Fibroblast of lung (primary cell): ENCODE measurements around the gene IGF2BP2. TPM values are rescaled to one million over a fixed set of nuclear protein-coding genes. Genes with fewer than 3 reads are reported as not detected.

Source experiments
- DNase-seq, 2 donors: peaks; one replicate each; pipeline versions ENCODE4 v3.0.0 to v3.0.0-alpha.2; 2010; ENCODE audit warnings: low read depth in 2 of 2
- H2AFZ ChIP-seq: 2 replicates; pipeline ENCODE4 v1.5.1; 2012; ENCODE audit warnings: low read length, control low read depth, inconsistent platforms
- H3K27ac ChIP-seq: 2 replicates; pipeline ENCODE4 v1.5.1; 2011; ENCODE audit warnings: low read length, control low read depth; ENCODE audit not compliant: insufficient read depth
- H3K27me3 ChIP-seq: 2 replicates; pipeline ENCODE4 v1.5.1; 2011; ENCODE audit warnings: mild to moderate bottlenecking, low read length; ENCODE audit not compliant: control insufficient read depth, insufficient read depth
- H3K36me3 ChIP-seq: 2 replicates; pipeline ENCODE4 v1.5.1; 2011; ENCODE audit warnings: low read length; ENCODE audit not compliant: control insufficient read depth, insufficient read depth
- H3K4me1 ChIP-seq: 2 replicates; pipeline ENCODE4 v1.5.1; 2011; ENCODE audit warnings: low read length; ENCODE audit not compliant: control insufficient read depth, insufficient read depth; ENCODE audit errors: extremely low read depth
- H3K4me2 ChIP-seq: 2 replicates; pipeline ENCODE4 v1.5.1; 2011; ENCODE audit warnings: low read length, control low read depth; ENCODE audit not compliant: insufficient read depth; ENCODE audit errors: extremely low read depth
- H3K4me3 ChIP-seq, 4 experiments: fragments of 200-600 bp in 1 of 4; sonication (generic) in 1 of 4; replicated peaks in 1 of 4; 2 replicates each; pipeline ENCODE4 v1.5.1; 2011 to 2016; ENCODE audit warnings: low read length in 4 of 4, low read depth in 3 of 4, mild to moderate bottlenecking in 3 of 4, control low read depth in 2 of 4, inconsistent platforms in 1 of 4, mixed read lengths in 1 of 4; ENCODE audit not compliant: insufficient read depth in 1 of 4; ENCODE audit errors: control extremely low read depth in 1 of 4
- H3K79me2 ChIP-seq: 2 replicates; pipeline ENCODE4 v1.5.1; 2012; ENCODE audit warnings: mild to moderate bottlenecking, low read length, inconsistent platforms; ENCODE audit not compliant: control insufficient read depth, insufficient read depth
- H3K9ac ChIP-seq: 2 replicates; pipeline ENCODE4 v1.5.1; 2011; ENCODE audit warnings: mild to moderate bottlenecking, low read length, control low read depth; ENCODE audit not compliant: insufficient read depth
- H3K9me3 ChIP-seq: 2 replicates; pipeline ENCODE4 v1.5.1; 2012; ENCODE audit warnings: low read depth, low read length; ENCODE audit not compliant: control insufficient read depth, insufficient read depth
- H4K20me1 ChIP-seq: 2 replicates; pipeline ENCODE4 v1.5.1; 2011; ENCODE audit warnings: low read length; ENCODE audit not compliant: control insufficient read depth, insufficient read depth; ENCODE audit errors: extremely low read depth
- EZH2 ChIP-seq: IDR thresholded peaks from 2 replicates; pipeline ENCODE4 v1.5.1; 2012; ENCODE audit warnings: low read length, control low read depth, mild to moderate bottlenecking; ENCODE audit errors: missing control alignments
- polyA plus RNA-seq, 2 donors: library from polyadenylated mRNA; depleted of rRNA in 1 of 2; stranded (reverse) in 1 of 2; unstranded in 1 of 2; fragments of >200 nt; gene quantifications; 2 replicates each; pipeline ENCODE4 v1.2.1, GENCODE V29; 2011 to 2012; ENCODE audit warnings: missing spikeins in 1 of 2
- total RNA-seq: library from RNA; depleted of rRNA; stranded (reverse); fragments of >200 nt; gene quantifications from 2 replicates; pipeline ENCODE4 v1.2.1, GENCODE V29; 2014
- TF ChIP-seq, protein P1 (sequence below), 2 donors: IDR thresholded peaks in 1 of 2; conservative IDR thresholded peaks in 1 of 2; 1 replicate in 1 of 2; 2 replicates in 1 of 2; pipeline ENCODE4 v1.5.1; 2011 to 2012; ENCODE audit warnings: low read length in 2 of 2, control low read depth in 1 of 2, inconsistent platforms in 1 of 2, low read depth in 1 of 2, mild to moderate bottlenecking in 1 of 2

The IGF2BP2 gene
- total and polyA plus RNA-seq, 2 donors (not counting 1 experiment from before 2014, with no cell fraction given), result 5.5 to 46.1 TPM

DNA sequence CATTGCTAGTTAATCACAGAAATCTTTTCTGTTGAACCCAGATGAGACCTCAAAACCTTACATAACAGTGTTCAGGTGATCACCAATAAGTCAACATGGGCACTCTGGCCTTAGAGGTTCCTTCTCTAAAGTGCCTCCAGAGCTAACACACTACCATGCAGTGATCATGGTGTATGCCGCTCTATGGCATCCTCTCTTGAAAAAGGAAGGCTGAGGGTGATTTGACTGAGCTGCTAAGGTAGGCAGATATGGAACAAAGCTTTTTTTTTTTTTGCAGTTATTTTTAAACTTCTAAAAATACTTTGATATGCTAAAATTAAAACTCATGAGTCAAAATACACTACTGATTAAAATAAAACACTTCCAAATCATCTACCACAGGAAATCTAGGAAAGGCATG lies 46.0 kb downstream of the IGF2BP2 start:
- Histone ChIP-seq H3K79me2 (peaks cover 83% of the 10 kb centered on the region), H3K9ac (no peak overlapping the region), H4K20me1 (peaks cover 6% of the 10 kb centered on the region), H3K4me2 (no peak overlapping the region), H2AFZ (no peak overlapping the region), H3K4me3 (no peak overlapping the region), H3K4me1 (peaks cover 12% of the 10 kb centered on the region), H3K36me3 (no peaks in the 10 kb centered on the region), H3K27me3 (no peaks in the 10 kb centered on the region), H3K27ac (no peak overlapping the region), H3K9me3 (no peaks in the 10 kb centered on the region)
- no peak for DNase-seq
- no peak for TF ChIP-seq EZH2
- TF ChIP-seq, protein P1, sequence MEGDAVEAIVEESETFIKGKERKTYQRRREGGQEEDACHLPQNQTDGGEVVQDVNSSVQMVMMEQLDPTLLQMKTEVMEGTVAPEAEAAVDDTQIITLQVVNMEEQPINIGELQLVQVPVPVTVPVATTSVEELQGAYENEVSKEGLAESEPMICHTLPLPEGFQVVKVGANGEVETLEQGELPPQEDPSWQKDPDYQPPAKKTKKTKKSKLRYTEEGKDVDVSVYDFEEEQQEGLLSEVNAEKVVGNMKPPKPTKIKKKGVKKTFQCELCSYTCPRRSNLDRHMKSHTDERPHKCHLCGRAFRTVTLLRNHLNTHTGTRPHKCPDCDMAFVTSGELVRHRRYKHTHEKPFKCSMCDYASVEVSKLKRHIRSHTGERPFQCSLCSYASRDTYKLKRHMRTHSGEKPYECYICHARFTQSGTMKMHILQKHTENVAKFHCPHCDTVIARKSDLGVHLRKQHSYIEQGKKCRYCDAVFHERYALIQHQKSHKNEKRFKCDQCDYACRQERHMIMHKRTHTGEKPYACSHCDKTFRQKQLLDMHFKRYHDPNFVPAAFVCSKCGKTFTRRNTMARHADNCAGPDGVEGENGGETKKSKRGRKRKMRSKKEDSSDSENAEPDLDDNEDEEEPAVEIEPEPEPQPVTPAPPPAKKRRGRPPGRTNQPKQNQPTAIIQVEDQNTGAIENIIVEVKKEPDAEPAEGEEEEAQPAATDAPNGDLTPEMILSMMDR (conservative IDR thresholded peaks at IDR 0.05 in 1 of 2, IDR thresholded peaks at IDR 0.05 in 1 of 2; ENCODE audit: low read depth in 1 of 2, low read length in 2 of 2), result no peak

- TF ChIP-seq, protein P1 (conservative IDR thresholded peaks at IDR 0.05 in 1 of 2, IDR thresholded peaks at IDR 0.05 in 1 of 2; ENCODE audit: low read depth in 1 of 2, low read length in 2 of 2), result no peak
- TF ChIP-seq EZH2, result no peak
- Histone ChIP-seq H3K36me3 (no peaks in the 10 kb centered on the region), H2AFZ (no peak overlapping the region), H3K4me3 (no peak overlapping the region), H3K27ac (no peak overlapping the region), H3K9ac (no peak overlapping the region), H3K9me3 (no peaks in the 10 kb centered on the region), H3K4me2 (no peak overlapping the region), H3K4me1 (peaks cover 14% of the 10 kb centered on the region), H3K79me2 (peaks cover 81% of the 10 kb centered on the region), H3K27me3 (no peaks in the 10 kb centered on the region), H4K20me1 (peaks cover 6% of the 10 kb centered on the region)
- DNase-seq, result no peak
Observed at GRCh38 chr3:185778094-185778493, 46.7 kb downstream of the IGF2BP2 start.

DNA sequence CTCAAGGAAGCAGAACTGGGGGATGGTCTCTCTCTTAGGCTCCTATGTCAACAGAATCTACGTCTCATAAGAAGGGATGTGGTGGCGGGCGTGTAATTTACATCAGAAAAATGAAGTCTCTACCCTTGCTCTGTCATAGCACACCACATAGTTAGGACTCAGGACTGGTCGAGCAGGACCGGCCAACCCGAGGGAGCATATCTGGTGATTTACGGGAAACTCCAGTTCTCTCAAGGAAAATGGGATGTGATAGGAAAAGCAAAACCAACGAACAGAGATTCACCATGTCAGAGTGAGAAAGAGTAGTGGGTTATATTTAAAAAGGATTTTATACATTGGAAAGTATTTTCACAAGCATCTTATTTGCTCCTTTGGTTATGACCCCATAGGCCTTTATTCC lies 54.7 kb downstream of the IGF2BP2 start:
- no peaks in the 10 kb centered on the region for H4K20me1 ChIP-seq

More for the DNA sequence above, 54.7 kb downstream of the IGF2BP2 start:
- Histone ChIP-seq H3K27ac (no peak overlapping the region), H3K4me1 (peaks cover 11% of the 10 kb centered on the region), H3K4me3 (no peak overlapping the region), H3K27me3 (no peaks in the 10 kb centered on the region), H2AFZ (no peak overlapping the region), H3K79me2 (peaks cover 71% of the 10 kb centered on the region), H3K9ac (no peak overlapping the region), H3K9me3 (no peaks in the 10 kb centered on the region), H3K36me3 (no peaks in the 10 kb centered on the region), H3K4me2 (no peak overlapping the region)
- TF ChIP-seq EZH2, result no peak
- TF ChIP-seq, protein P1 (conservative IDR thresholded peaks at IDR 0.05 in 1 of 2, IDR thresholded peaks at IDR 0.05 in 1 of 2; ENCODE audit: low read depth in 1 of 2, low read length in 2 of 2), result no peak
- no peak for DNase-seq
